GM19455 (cell line): ENCODE data around the gene PDZRN4.
"Not testable (repeated sequence)": the region's sequence is repeated elsewhere in the genome, so short reads cannot be mapped to it uniquely, and the experiment has no call there.

Experiments used
- ATAC-seq: cut with Tn5 transposase; IDR thresholded peaks from one replicate; pipeline ENCODE4 v1.9.1; 2021; ENCODE audit not compliant: unreplicated experiment

Gene PDZRN4

DNA sequence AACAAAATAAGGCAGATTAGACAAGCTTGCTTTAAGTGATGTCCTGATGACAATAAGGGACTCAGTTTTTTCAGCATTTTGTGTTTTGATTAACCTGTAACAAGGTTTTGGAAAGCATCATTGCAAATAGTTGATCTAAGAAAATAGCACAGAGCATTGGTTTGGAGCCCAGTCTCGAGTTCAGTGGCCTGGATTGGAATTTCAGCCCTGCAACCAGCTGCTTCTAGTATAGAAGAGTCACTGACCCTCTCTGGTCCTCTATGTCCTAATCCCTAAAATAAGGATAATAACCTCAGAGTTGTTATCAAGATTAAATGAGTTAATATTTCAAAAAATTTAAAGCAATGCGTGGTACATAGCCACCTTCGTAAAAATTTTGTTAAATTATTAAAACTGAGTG is 25.5 kb downstream of the PDZRN4 start:
- no peak for ATAC-seq

DNA sequence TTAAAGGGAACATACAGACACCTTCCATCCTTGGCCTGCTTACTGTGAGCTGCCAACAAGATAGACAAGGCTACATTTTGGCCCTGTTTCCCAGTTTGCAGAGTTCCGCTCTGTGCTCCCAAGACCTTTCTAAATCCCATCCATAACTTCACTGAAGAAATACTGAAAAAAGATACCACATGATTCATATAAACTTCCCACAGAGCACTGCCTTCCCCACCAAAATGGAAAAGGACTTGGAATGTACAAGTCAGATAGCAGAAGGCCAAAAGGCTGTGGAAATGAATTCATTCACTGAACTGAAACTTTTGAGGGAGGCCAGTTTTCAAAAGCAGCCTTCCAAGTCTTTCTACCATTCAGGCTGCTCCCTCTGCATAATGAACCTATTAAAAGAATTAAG is 29.6 kb downstream of the PDZRN4 start:
- no peak for ATAC-seq

DNA sequence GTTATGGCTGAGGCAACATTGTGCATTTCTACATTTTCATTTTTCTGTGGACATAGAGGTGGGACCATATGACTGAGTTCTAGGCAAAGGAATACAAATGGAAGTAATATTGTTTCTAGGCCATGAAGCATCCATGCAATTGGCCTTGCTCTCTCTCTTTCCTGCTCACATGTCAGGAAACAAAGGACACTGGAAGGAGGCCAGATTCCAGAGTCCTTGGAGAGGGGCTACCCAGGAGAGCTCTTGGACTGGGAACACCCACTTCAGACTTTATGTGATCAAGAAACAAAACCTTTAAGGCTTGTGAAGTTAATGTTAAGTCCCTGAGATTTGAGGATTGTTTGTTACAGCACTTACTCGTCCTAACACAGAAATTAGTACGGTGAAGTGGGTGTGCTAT is 32.8 kb downstream of the PDZRN4 start:
- ATAC-seq, result no peak

DNA sequence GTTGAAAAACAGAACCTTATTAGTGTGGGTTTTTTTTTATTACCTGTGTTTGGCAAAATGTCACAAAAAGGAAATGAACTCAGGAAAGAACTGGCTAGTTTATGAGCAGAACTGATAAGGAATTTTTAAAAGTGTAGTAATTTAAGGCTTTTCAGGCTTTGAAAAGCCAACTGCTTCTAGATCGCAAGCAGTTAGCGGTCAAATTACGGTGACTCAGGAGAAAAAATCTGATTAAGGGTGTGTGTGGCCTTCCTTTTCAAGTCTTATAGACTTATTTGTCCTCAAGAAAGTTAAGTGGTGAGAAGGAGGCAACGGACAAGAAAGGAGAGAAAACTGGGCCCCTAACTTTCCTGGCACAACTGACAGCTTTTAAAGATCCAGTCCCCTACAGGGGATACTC is 33.4 kb downstream of the PDZRN4 start:
- ATAC-seq, result no peak

DNA sequence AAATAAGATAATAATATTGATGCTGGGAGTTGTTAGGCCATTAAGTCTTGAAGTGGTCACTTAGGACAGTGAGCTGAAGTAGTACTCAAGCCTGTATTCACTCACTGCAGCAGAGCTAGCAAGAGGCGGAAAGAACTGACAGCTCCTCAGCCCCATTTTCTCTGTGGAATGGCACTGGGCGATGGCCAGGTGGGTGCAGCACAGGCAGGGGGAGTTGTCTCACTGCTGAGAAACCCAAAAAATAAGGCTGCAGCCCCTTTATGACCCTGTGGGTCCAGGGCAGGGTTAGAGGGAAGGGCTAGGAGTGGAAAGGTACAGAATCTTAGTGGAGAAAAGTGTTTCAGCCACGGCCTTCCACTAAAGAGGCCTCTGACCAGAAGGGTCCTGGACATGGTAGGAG is 35.5 kb downstream of the PDZRN4 start:
- ATAC-seq, result no peak

DNA sequence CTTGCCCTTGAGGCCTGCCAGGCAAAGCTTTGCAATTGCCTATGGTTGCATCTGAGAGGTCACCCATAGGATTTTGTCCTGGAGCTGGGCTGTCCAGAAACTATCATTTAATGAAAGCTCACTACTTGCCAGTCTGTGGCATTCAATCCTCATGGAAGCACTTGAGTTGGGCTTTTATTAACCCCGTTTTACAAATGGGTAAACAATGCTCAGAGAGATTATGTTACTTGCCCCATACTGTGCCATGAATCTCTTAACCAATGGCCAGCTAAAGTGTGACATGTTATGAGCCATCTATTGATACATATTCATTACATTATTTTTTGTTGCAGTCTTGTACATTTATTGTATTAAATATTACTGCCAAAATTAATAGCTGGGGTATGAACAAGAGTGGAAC is 35.9 kb downstream of the PDZRN4 start:
- ATAC-seq, result no peak

DNA sequence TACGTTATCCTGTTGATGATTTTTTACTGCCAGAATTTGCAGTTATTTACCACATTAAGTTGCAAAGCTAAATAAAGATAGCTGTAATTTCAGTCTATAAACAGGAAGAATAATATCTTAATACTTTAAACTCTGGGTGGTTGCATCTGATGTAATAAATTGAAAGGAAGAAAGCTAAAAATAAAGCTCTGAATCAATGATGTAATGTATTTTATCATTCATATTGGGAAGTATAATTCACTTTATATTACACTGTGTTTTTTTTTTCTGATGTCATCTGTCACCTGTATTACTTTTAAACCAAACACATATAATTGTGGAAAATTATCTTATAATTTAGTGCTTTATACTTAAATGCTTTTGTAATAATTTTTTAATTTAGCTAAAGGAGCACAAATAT is 37.1 kb downstream of the PDZRN4 start:
- ATAC-seq, result no peak

DNA sequence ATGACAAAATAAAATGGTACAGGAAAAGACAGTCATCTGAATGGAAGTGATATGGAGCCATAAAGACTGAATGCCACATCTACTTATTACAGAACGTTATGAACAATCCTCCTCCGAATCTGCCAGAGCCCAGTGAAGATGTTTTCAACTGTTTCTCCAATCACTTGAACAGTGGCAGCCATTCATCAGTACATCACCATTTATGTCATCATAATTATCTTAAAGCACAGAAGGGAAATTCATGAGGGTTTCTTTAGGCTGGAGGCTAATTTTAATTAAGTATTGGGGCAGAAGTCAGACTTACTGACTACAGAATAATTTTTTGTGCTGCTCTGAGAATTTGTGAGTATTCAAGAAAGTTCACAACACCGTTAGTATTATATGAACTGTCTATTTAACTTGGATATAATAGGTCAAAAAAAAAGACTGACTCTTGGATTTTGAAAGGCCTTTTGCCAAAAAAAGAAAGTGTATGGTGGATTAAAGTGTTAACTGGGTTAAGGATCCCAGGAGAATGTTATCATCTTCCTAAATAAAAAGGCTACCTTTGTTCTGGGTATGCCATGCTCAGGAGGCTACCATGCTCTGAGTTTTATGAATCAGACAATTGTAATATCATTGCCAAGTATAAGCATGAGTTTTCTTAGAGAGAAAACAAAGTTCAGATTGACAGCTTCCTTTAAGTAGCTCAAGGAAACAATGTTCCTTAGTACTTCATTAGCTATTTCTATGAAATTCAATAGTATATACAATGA is 40.1 kb downstream of the PDZRN4 start:
- no peak for ATAC-seq

DNA sequence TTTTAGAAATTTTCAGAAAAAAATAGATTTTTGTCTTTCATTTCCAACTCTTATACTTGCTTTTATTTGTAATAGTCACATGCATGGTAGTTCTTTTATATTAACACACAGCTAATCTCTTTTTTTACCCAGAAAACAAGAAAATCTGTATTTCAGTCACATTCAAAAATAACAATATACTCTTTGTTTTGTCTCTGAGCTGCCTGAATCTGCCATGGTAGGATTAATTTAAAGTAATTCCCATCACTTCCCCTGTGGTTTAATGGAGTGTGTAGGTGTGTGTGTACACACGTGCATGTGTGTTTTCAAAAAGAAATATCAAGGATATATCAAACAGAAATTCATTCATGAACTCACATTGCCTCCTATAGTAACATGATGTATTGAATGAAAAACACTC is 42.6 kb downstream of the PDZRN4 start:
- no peak for ATAC-seq

DNA sequence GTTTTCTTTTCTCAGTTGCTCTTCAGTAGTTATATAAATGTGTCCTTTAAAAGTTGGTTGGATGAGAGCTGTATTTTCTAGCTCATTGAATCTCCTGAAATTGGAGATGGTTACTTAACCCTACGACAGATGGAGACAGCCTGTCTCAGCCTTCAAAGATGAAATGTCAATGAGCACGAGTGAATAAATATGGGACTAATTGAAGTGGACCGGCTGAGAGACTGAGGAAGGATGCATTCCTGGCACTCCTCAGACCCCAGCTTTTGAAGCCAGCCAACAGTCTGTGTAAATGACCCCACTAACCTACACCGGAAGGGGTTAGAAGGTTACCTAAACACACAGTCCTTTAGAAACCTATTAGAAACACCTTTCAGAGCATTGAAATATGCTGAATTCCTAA is 46.6 kb downstream of the PDZRN4 start:
- ATAC-seq, result no peak

DNA sequence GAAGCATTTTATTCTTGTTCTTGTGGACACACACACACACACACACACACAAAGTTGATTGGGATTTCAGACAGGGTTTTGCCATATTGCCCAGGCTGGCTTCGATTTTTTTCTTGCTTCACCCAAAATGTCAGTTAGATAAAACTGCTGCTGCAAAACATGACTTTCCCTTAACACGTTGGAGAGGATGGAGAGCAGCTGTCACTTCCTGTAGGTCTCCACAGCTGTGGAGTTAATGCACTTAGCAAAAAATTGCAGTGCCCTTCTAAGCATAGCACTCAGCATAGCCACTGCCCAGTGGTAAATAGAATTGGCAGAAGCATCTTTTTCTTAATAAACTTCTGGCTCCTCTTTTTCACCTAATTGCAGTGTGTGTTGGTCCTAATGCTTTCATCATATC is 54.5 kb downstream of the PDZRN4 start:
- ATAC-seq, result no peak

DNA sequence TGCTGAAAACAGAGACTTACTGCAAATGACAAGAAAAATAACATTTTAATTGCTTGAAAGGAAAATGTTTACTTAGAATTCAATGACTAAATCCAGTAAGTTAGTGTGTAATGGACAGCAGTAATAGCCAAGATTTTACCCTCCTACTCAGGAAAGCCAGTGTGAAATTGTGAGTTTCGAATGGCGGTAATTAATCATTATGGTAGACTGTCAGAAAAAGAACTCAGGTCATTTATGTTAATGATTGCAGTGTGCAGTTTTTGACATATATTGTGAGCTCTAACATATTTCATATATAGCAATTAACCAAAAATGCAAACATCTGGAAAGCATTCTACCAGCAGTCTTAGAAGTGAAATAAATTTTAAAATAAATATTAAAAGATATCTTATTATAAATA is 60.3 kb downstream of the PDZRN4 start:
- ATAC-seq, result no peak

DNA sequence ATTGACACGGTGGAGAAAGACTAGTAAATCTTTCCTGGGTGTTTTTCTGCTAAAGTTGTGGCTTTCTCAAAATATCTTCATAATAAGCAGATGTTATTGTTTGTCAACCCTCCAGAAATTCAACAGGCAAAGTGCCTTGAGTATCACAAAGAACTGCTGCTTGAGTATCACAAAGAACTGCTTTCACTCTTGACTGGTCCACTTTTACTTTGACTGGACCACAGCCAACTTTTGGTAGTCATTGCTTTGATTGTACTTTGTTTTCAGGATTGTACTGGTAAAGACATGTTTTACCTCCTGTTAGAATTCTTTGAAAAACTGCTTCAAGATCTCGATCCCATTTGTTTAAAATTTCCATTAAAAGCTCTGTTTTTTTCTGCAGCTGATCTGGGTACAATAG is 62.6 kb downstream of the PDZRN4 start:
- no peak for ATAC-seq

DNA sequence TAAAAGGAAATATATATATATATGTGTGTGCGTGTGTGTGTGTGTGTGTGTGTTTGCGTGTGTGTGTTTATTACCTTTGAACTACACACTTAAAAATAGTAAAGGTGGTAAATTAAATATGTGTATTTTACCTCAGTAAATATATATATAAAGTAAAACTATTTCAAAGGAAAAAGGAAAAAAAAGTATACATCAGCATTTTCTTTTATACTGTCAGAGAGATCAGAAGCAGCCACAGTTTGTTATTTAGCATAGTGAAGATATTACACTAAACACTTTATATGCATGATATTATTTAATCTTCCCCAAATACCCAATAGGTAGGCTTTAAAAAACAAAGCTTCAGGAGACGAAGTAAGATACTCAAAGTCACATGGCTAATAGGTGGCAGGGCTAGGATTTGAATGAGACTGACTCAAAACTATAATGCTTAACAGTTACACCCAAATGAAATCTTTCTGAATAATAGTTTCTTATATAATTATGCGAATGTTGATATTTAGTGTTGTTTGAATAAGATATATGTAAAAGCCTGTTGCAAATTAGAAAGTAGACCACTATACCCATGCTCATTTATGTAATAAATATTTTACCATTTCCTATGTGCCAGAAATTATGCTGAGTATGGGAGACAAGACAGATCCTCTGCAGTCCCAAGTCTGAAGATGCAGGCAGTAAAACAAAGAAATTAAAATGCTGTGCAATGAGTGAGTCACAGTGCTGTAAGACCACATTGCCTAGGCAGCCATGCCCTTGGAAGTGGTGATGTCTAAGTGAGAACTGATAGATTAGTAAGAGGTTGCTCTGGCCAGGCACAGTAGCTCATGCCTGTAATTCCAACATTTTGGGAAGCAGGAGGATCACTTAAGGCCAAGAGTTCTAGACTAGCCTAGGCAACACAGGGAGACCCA is 66.1 kb downstream of the PDZRN4 start:
- no peak for ATAC-seq

DNA sequence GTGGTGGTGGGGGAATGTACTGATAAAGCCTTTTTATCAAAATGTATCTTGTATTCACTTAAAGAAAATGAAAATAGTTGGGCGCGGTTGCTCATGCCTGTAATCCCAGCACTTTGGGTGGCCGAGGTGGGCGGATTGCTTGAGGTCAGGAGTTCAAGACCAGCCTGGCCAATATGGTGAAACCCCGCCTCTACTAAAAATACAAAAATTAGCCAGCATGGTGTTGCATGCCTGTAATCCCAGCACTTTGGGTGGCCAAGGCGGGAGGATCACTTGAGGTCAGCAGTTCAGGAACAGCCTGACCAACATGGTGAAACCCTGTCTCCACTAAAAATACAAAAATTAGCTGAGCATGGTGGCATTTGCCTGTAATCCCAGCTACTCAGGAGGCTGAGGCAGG is 75.1 kb downstream of the PDZRN4 start:
- ATAC-seq, result not testable (repeated sequence)

DNA sequence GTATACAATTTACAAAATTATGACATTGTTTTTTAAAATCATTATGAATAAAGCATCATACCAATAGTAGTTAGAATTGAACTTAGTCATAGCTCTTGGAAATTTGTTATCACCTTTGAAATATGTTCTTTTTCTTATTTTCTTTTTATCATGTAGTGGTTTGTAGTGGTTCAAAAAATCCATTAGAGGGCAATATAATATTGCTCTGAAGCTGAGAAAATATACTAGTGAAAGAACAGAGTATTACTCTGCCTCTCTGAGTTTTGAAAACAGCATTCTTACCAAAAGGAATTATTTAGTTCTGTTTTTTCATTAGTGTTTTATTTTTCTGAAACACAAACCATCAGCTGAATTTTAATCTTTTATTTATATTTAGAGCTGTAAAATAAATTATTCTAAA is 76.2 kb downstream of the PDZRN4 start:
- no peak for ATAC-seq

DNA sequence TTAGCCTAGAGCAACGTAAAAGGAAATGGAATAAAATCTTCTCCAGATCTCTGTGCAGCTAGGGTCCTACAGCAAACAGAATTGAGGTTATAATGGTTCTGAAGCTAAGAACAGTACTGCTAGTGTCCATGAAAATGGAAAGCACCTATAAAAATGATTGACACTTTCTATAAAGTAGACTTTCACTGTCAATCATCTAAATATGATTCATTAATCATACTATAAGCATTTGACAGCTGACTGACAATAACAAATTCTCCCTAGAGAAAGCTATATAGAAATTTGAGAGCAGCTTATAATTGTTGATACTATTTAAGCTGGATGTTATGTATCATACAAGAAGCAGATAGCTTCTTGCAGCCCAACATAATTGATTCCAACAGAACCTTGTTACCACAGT is 80.9 kb downstream of the PDZRN4 start:
- ATAC-seq, result no peak

DNA sequence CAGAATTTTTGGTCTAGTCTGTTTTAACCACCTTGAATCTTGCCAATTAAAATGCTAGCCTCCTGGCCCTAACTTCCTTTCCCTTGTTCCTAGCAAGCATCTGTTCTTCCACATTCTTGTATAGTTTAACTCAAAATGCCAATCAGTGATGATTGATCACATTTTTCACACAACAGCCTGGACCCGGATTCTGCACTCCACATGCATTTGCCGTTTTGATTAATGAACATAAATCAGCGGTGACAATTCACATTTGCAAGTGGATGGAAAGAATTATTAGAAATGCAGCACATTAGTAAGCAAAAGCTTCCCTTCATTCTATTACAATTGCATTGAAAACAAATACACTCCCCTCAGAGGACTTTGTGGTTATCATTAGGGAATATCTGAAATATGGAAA is 83.4 kb downstream of the PDZRN4 start:
- no peak for ATAC-seq

DNA sequence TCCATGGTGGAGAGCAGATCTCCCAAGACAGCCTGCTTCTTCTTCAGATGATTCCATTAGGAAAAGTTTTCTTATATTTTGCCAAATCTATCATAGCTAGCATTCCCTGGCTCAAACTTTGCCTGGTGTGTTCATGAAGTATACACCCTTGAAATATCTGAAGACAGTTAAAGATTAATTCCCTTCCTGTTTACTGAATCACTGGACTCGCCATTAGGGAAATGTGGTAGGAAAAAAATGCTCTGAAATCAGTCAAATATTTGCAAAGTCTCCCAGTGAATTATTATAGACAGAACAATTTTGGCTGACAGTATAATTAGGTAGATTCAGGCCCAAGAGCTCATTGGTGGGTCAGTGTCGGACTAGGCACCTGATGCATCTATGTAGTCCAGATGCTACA is 86.5 kb downstream of the PDZRN4 start:
- no peak for ATAC-seq

DNA sequence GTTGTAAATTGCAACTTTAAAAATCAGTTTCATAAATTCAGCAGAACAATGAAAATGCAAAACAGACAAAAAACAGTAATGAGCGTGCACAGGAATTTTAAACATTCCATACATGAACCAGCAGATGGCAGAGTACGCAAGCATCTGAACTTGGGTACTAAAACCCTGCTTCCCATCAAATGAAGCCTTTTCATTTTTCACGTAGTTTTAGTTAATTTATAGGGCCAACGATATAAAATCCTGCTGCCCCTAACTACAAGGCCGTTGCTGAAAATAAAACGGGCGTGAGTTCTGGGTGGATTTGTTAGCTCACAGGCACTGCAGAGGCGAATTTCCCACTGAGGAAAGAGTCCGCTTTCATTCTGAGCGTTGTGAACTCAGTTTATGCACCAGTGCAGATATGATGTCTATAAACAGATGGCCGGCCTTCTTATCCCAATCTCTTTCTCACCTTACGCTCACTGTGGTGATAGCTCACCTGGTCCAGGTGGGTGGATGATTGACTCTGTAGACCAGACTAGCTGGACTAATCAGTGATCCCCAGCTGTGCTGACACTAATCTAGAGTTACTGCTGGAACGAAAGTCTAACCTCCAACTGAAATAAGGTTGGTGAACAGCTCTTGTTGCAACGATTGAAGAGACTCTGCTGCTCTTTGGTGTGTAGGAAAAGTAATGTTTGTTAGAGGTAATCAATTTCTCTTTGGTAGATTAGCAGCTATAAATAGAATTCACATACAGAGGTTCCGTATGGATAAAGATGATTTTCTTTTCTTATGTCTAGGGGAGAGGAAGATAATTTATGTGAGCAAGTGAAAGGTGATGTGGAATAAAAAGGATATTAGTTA is 89.2 kb downstream of the PDZRN4 start:
- peak; percentile 57 for ATAC-seq

DNA sequence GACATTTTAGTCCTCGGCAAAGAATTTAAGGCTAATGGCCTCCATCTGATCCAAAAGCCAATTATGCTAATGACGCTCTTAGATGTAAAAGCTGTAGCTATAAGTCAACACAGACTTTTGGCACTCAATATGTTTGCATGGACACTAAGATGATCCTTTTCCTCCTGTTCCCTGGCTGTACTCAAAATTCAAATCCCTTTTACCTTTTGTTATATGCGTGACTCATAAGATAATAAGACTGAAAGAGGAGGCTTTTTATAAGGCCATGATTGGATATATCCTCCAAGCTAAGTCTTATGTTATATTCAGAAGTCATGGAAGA is 89.8 kb downstream of the PDZRN4 start:
- ATAC-seq, result no peak
